Endodermal cell (in vitro differentiated cells): Measurements from ENCODE around the gene PHF20. TPM values are rescaled to one million over a fixed set of nuclear protein-coding genes. Genes with fewer than 3 reads are reported as not detected.

Experiments used
- DNase-seq: peaks from one replicate; pipeline ENCODE4 v3.0.0-alpha.2; 2017
- H3K27ac ChIP-seq: 2 replicates; pipeline ENCODE4 v1.5.1; 2013; ENCODE audit warnings: mild to moderate bottlenecking, low read depth, low read length, moderate library complexity
- H3K27me3 ChIP-seq: 2 replicates; pipeline ENCODE4 v1.6.1; 2013; ENCODE audit warnings: mild to moderate bottlenecking, low read length, moderate library complexity; ENCODE audit not compliant: insufficient read depth, control insufficient read depth, poor library complexity, severe bottlenecking
- H3K36me3 ChIP-seq: 2 replicates; pipeline ENCODE4 v1.7.0; 2013; ENCODE audit warnings: mild to moderate bottlenecking, low read length, moderate library complexity; ENCODE audit not compliant: control insufficient read depth, insufficient read depth
- H3K4me1 ChIP-seq: one replicate; pipeline ENCODE4 v1.7.0; 2013; ENCODE audit warnings: low read length; ENCODE audit not compliant: control insufficient read depth, insufficient read depth
- H3K4me3 ChIP-seq: 2 replicates; pipeline ENCODE4 v1.5.1; 2013; ENCODE audit warnings: mild to moderate bottlenecking, low read length, moderate library complexity
- H3K9ac ChIP-seq: 2 replicates; pipeline ENCODE4 v1.6.1; 2013; ENCODE audit warnings: mild to moderate bottlenecking, low read length, moderate library complexity; ENCODE audit not compliant: poor library complexity, severe bottlenecking; ENCODE audit errors: extremely low read depth
- H3K9me3 ChIP-seq: 2 replicates; pipeline ENCODE4 v1.6.1; 2013; ENCODE audit warnings: mild to moderate bottlenecking, low read length, moderate library complexity; ENCODE audit not compliant: control insufficient read depth
- H3K27ac Mint-ChIP-seq: 2 replicates; pipeline ENCODE4 v1.8.0; 2020; ENCODE audit warnings: mixed read lengths
- H3K27me3 Mint-ChIP-seq: 2 replicates; pipeline ENCODE4 v1.8.0; 2021; ENCODE audit warnings: mild to moderate bottlenecking, mixed read lengths; ENCODE audit not compliant: insufficient read depth
- H3K36me3 Mint-ChIP-seq: 2 replicates; pipeline ENCODE4 v1.8.0; 2020; ENCODE audit warnings: low read depth, mixed read lengths
- H3K4me1 Mint-ChIP-seq: 2 replicates; pipeline ENCODE4 v1.8.0; 2020; ENCODE audit warnings: mixed read lengths
- H3K4me3 Mint-ChIP-seq: 2 replicates; pipeline ENCODE4 v1.8.0; 2020; ENCODE audit warnings: mild to moderate bottlenecking, moderate library complexity, mixed read lengths
- H3K9me3 Mint-ChIP-seq: 2 replicates; pipeline ENCODE4 v1.8.0; 2020; ENCODE audit warnings: mild to moderate bottlenecking, mixed read lengths
- CTCF ChIP-seq: fragments of 200-600 bp; sonication (generic); conservative IDR thresholded peaks from 2 replicates; pipeline ENCODE4 v1.5.0; 2021; ENCODE audit warnings: antibody characterized with exemption, mild to moderate bottlenecking
- WGBS, 2 experiments: methylation state at CpG; one replicate each; pipeline versions ENCODE4 v1.1.5 to v1.1.7; 2013; ENCODE audit warnings: missing lambda C conversion rate in 2 of 2, mixed read lengths in 1 of 2; ENCODE audit not compliant: insufficient coverage in 1 of 2, insufficient read length in 1 of 2; 5-methylcytosine and 5-hydroxymethylcytosine counted together
- total RNA-seq, 2 donors: library from RNA; stranded (reverse); fragmentation: NEBNext Ultra II Directional in 1 of 2; extraction: Animal tissue kit (Norgen Biotek cat#: 25700) in 1 of 2; gene quantifications; 2 replicates in 1 of 2; 3 replicates in 1 of 2; pipeline ENCODE4 v1.2.1, GENCODE V29; 2021

The PHF20 gene
- total RNA-seq, 2 donors from 2014 or later, result 68.1 to 78.8 TPM

DNA sequence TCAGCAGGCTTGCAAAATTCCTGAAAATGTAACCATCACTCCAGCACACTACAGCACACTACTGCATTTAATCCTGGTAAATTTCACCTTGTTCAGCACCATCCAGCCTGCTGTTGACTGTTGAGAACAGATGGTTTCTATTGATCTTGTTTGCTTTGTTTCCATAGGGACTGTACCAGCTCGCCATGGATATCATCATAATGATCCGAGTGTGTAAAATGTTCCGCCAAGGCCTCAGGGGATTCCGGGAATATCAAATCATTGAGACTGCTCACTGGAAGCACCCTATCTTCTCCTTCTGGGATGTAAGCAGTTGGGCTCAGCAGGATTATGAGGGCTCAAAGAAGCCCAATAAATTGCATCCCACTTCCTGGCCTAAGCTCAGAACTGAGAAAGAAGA lies 200.6 kb downstream of the PHF20 start:
- Mint-ChIP-seq H3K4me3 (no peak overlapping the region), H3K9me3 (peaks cover 10% of the 10 kb centered on the region), H3K4me1 (peaks cover 3% of the 10 kb centered on the region), H3K36me3 (no peaks in the 10 kb centered on the region), H3K27ac (no peak overlapping the region), H3K27me3 (peaks cover 2% of the 10 kb centered on the region)
- no peak overlapping the region for H3K4me3 ChIP-seq
- no peaks in the 10 kb centered on the region for H3K27me3 ChIP-seq
- H3K9ac ChIP-seq, result no peak overlapping the region
- H3K4me1 ChIP-seq, result no peaks in the 10 kb centered on the region
- no peaks in the 10 kb centered on the region for H3K36me3 ChIP-seq
- no peak overlapping the region for H3K27ac ChIP-seq
- WGBS, 2 experiments, result 94 to 98% methylated on average over 4 of the region's 4 CpGs
- peaks cover 9% of the 10 kb centered on the region for H3K9me3 ChIP-seq
- no peak for TF ChIP-seq CTCF
- no peak for DNase-seq

- H3K4me1 Mint-ChIP-seq, result no peaks in the 10 kb centered on the region
- H3K4me3 ChIP-seq, result no peak overlapping the region
- no peak for TF ChIP-seq CTCF
- H3K9me3 ChIP-seq, result peaks cover 9% of the 10 kb centered on the region
- H3K9ac ChIP-seq, result no peak overlapping the region
- no peaks in the 10 kb centered on the region for H3K36me3 Mint-ChIP-seq
- H3K27me3 Mint-ChIP-seq, result peaks cover 2% of the 10 kb centered on the region
- H3K36me3 ChIP-seq, result no peaks in the 10 kb centered on the region
- peaks cover 10% of the 10 kb centered on the region for H3K9me3 Mint-ChIP-seq
- no peak overlapping the region for H3K27ac ChIP-seq
- 85 to 86% methylated on average over 4 of the region's 4 CpGs for WGBS, 2 experiments
- H3K4me3 Mint-ChIP-seq, result no peak overlapping the region
- H3K27ac Mint-ChIP-seq, result no peak overlapping the region
- DNase-seq, result no peak
- no peaks in the 10 kb centered on the region for H3K27me3 ChIP-seq
- no peaks in the 10 kb centered on the region for H3K4me1 ChIP-seq
These were observed 202.4 kb downstream of the PHF20 start for GRCh38 chr20:35974256-35974655.

GRCh38 chr20:35975576-35976373 lies 204.0 kb downstream of the PHF20 start:
- WGBS, 2 experiments, result 78 to 85% methylated on average over 4 to 9 of the region's 9 CpGs
- no peak overlapping the region for H3K27ac ChIP-seq
- no peaks in the 10 kb centered on the region for H3K4me1 Mint-ChIP-seq
- H3K36me3 ChIP-seq, result no peaks in the 10 kb centered on the region
- H3K9me3 Mint-ChIP-seq, result peaks cover 10% of the 10 kb centered on the region
- peaks cover 7% of the 10 kb centered on the region for H3K27me3 Mint-ChIP-seq
- H3K4me3 ChIP-seq, result no peak overlapping the region
- H3K9ac ChIP-seq, result no peak overlapping the region
- H3K9me3 ChIP-seq, result peaks cover 9% of the 10 kb centered on the region
- no peak overlapping the region for H3K4me3 Mint-ChIP-seq
- H3K4me1 ChIP-seq, result no peaks in the 10 kb centered on the region
- H3K27me3 ChIP-seq, result no peaks in the 10 kb centered on the region
- H3K27ac Mint-ChIP-seq, result no peak overlapping the region
- H3K36me3 Mint-ChIP-seq, result no peaks in the 10 kb centered on the region
- no peak for TF ChIP-seq CTCF
- DNase-seq, result no peak
